ENCODE data around the gene MPRIP.

DNA sequence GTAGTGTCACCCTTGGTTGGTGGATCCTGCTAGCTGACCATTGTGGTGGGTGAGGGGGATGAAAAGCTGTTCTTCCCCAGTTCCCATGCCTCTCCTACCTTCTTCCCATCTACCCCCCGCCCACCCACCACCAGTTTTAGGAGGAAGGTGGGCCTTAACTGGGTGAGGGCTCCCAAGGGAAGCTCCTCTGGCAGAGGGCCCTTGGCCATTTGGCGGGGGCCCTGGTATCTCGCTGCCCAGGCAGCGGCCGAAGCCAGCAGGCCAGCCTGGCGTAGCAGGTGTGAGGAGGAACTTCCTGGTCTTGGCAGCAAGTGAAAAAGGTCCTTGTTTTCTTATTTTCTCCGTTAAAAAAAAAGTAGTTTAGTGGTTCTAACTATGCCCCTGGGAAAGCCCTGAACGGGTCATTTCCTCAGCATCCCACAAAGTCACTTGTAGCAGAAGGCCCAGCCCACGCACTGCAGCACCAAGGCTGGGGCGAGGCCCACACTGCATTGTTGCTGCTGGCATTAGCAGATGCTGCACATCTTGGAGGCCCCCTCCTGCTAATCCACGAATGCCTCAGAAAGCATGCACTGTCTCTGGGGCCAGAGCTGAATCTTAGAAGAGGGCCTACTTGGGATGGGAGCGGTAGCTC lies 72.5 kb downstream of the MPRIP start:
- TF ChIP-seq, protein P1, sequence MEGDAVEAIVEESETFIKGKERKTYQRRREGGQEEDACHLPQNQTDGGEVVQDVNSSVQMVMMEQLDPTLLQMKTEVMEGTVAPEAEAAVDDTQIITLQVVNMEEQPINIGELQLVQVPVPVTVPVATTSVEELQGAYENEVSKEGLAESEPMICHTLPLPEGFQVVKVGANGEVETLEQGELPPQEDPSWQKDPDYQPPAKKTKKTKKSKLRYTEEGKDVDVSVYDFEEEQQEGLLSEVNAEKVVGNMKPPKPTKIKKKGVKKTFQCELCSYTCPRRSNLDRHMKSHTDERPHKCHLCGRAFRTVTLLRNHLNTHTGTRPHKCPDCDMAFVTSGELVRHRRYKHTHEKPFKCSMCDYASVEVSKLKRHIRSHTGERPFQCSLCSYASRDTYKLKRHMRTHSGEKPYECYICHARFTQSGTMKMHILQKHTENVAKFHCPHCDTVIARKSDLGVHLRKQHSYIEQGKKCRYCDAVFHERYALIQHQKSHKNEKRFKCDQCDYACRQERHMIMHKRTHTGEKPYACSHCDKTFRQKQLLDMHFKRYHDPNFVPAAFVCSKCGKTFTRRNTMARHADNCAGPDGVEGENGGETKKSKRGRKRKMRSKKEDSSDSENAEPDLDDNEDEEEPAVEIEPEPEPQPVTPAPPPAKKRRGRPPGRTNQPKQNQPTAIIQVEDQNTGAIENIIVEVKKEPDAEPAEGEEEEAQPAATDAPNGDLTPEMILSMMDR (IDR thresholded peaks at IDR 0.05): no peak
- TF ChIP-seq POLR2A (IDR thresholded peaks at IDR 0.05): no peak
